Measurements from ENCODE around the gene CARF. TPM values are rescaled to one million over a fixed set of nuclear protein-coding genes. Genes with fewer than 3 reads are reported as not detected.

CARF gene
- total and polyA plus RNA-seq, 2 of the 13 experiments (the other 11 are each of a cell fraction or from before 2014, with no cell fraction given), result 3.0 to 5.4 TPM

- TF ChIP-seq REST (IDR thresholded peaks at IDR 0.05; ENCODE audit: borderline replicate concordance in 1 of 2, low read depth in 1 of 2, low read length in 2 of 2) (no peak), MIER2 (CRISPR knock-in tag; IDR thresholded peaks at IDR 0.05) (no peak), ZNF292 (CRISPR knock-in tag; IDR thresholded peaks at IDR 0.05; ENCODE audit: borderline replicate concordance, low read depth) (0 out of 2 replicates have a peak, but pooled peaks have one; percentile 2), ZNF510 (CRISPR knock-in tag; IDR thresholded peaks at IDR 0.05; ENCODE audit: low read depth) (no peak), JDP2 (CRISPR knock-in tag; IDR thresholded peaks at IDR 0.05; ENCODE audit: borderline replicate concordance) (no peak), ZBTB4 (CRISPR knock-in tag; IDR thresholded peaks at IDR 0.05; ENCODE audit: borderline replicate concordance) (no peak), ZNF33A (CRISPR knock-in tag; IDR thresholded peaks at IDR 0.05; ENCODE audit: borderline replicate concordance) (no peak), SOX6 (IDR thresholded peaks at IDR 0.05) (no peak), SOX6 (CRISPR knock-in tag; IDR thresholded peaks at IDR 0.05) (no peak), ZKSCAN1 (IDR thresholded peaks at IDR 0.05; ENCODE audit: low read length) (no peak), RARG (CRISPR knock-in tag; IDR thresholded peaks at IDR 0.05; ENCODE audit: low read depth) (no peak), ZBTB7B (CRISPR knock-in tag; IDR thresholded peaks at IDR 0.05) (peak; percentile 38; the same call in 1 of the 2 replicates), STAT6 (CRISPR knock-in tag; IDR thresholded peaks at IDR 0.05; ENCODE audit: borderline replicate concordance) (no peak; the same call in 1 of the 2 replicates), ZNF317 (CRISPR knock-in tag; IDR thresholded peaks at IDR 0.05) (no peak), SATB2 (CRISPR knock-in tag; IDR thresholded peaks at IDR 0.05) (0 out of 2 replicates have a peak, but pooled peaks have one; percentile 41), ATF7-NPFF (CRISPR knock-in tag; IDR thresholded peaks at IDR 0.05; ENCODE audit: low read depth) (peak; percentile 88; the same call in 1 of the 2 replicates), FLYWCH1 (CRISPR knock-in tag; IDR thresholded peaks at IDR 0.05) (no peak), TSC22D2 (CRISPR knock-in tag; IDR thresholded peaks at IDR 0.05; ENCODE audit: borderline replicate concordance) (peak; percentile 76; the same call in 1 of the 2 replicates)
Observed at GRCh38 chr2:202871300-202872141, 40.6 kb upstream of the CARF start, which contains the start of gene ICA1L (continued).

All from HepG2 (cell line).